A673 (cell line): Measurements from ENCODE around the gene SLC48A1. TPM values are rescaled to one million over a fixed set of nuclear protein-coding genes. Genes with fewer than 3 reads are reported as not detected.

Experiments used
- BruUV-seq: library from RNA; stranded (reverse); fragments of 400-500 nt; replicated peaks from 2 replicates; lab custom pipeline; 2021; lab: Mats Ljungman, UMichigan
- CTCF ChIA-PET: fragments of 300-600 bp; sonication (Branson Sonifier 250); formaldehyde crosslinking; loops from one replicate; lab custom pipeline; 2022; ENCODE audit warnings: antibody characterized with exemption; lab: Charles Lee
- POLR2A ChIA-PET: fragments of 300-600 bp; sonication (Branson Sonifier 250); formaldehyde crosslinking; loops from one replicate; lab custom pipeline; 2022; ENCODE audit warnings: antibody characterized with exemption; ENCODE audit not compliant: low non-redundant PET; lab: Charles Lee
- DNase-seq: peaks from one replicate; pipeline ENCODE4 v3.0.0-alpha.2; 2015; ENCODE audit warnings: low spot score
- H3K27ac ChIP-seq: fragments of 200-600 bp; sonication (generic); 2 replicates; pipeline ENCODE4 v1.5.1; 2016; ENCODE audit warnings: mixed run types, low read depth, mild to moderate bottlenecking, mixed read lengths, antibody characterized with exemption, low read length; ENCODE audit not compliant: poor library complexity, severe bottlenecking
- H3K27me3 ChIP-seq: fragments of 200-600 bp; sonication (generic); replicated peaks from 2 replicates; pipeline ENCODE4 v1.6.1; 2017; ENCODE audit warnings: mixed run types, low read depth, mild to moderate bottlenecking, mixed read lengths, antibody characterized with exemption, low read length; ENCODE audit not compliant: insufficient read depth, poor library complexity
- H3K36me3 ChIP-seq: fragments of 200-600 bp; sonication (generic); 2 replicates; pipeline ENCODE4 v1.6.1; 2016; ENCODE audit warnings: mixed run types, mild to moderate bottlenecking, mixed read lengths, antibody characterized with exemption, low read length; ENCODE audit not compliant: insufficient read depth, poor library complexity, severe bottlenecking
- H3K4me1 ChIP-seq: fragments of 200-600 bp; sonication (generic); 2 replicates; pipeline ENCODE4 v1.6.1; 2017; ENCODE audit warnings: mixed run types, mild to moderate bottlenecking, mixed read lengths, antibody characterized with exemption, low read length; ENCODE audit not compliant: insufficient read depth, poor library complexity, severe bottlenecking
- H3K4me3 ChIP-seq: fragments of 200-600 bp; sonication (generic); 2 replicates; pipeline ENCODE4 v1.5.1; 2016; ENCODE audit warnings: low read depth, mixed run types, mild to moderate bottlenecking, mixed read lengths, low read length; ENCODE audit not compliant: poor library complexity, severe bottlenecking
- H3K9me3 ChIP-seq: fragments of 200-600 bp; sonication (generic); 2 replicates; pipeline ENCODE4 v1.6.1; 2016; ENCODE audit warnings: mixed run types, low read depth, mild to moderate bottlenecking, mixed read lengths, antibody characterized with exemption, low read length; ENCODE audit not compliant: poor library complexity, severe bottlenecking
- CTCF ChIP-seq: fragments of 300-800, 200-600 bp; sonication (generic); conservative IDR thresholded peaks from 2 replicates; pipeline ENCODE4 v1.5.1; 2017; ENCODE audit warnings: low read depth, mild to moderate bottlenecking, antibody characterized with exemption, low read length, moderate library complexity, mixed read lengths
- EZH2 ChIP-seq: fragments of 200-600 bp; sonication (generic); IDR thresholded peaks from 2 replicates; pipeline ENCODE4 v1.6.1; 2017; ENCODE audit warnings: borderline replicate concordance, low read depth, mild to moderate bottlenecking, mixed read lengths, antibody characterized with exemption, low read length; ENCODE audit not compliant: poor library complexity, severe bottlenecking
- intact Hi-C: fragments of 100-400 bp; cut with micrococcal nuclease; formaldehyde crosslinking; loops from one replicate; pipeline ENCODE4 v1.10.0; 2022; ENCODE audit not compliant: unreplicated experiment
- total RNA-seq: library from RNA; stranded (reverse); gene quantifications from 2 replicates; pipeline ENCODE4 v1.2.3, GENCODE V29; 2021

The SLC48A1 gene
- total RNA-seq, 1 experiment from 2014 or later, result 39.3 TPM

- no peak for TF ChIP-seq EZH2
- peak; percentile 96 for TF ChIP-seq CTCF
- no TSS peak for BruUV-seq
- POLR2A ChIA-PET, result no interaction called here
- Histone ChIP-seq H3K27ac (no peak overlapping the region), H3K36me3 (peaks cover 24% of the 10 kb centered on the region), H3K9me3 (no peaks in the 10 kb centered on the region), H3K4me1 (peaks cover 35% of the 10 kb centered on the region), H3K4me3 (no peak overlapping the region), H3K27me3 (no peaks in the 10 kb centered on the region)
- intact Hi-C loops, result loop anchor here (1.0 to 5.0 kb wide), 4 partner anchors 37 to 127 kb away; no protein-coding TSS in a partner anchor
- DNase-seq, result peak; percentile 91
- CTCF ChIA-PET, result interaction anchor here (0.8 to 1.3 kb wide), 5 partner anchors 9 to 64 kb away, joined by 3 to 5 read pairs (median 4); no protein-coding TSS in a partner anchor
Measured at GRCh38 chr12:47779301-47779942, 6.4 kb downstream of the SLC48A1 start.

- BruUV-seq, result no TSS peak
- TF ChIP-seq CTCF (no peak), EZH2 (no peak)
- Histone ChIP-seq H3K27me3 (no peaks in the 10 kb centered on the region), H3K4me3 (no peak overlapping the region), H3K27ac (no peak overlapping the region), H3K9me3 (no peaks in the 10 kb centered on the region), H3K36me3 (peaks cover 29% of the 10 kb centered on the region), H3K4me1 (peaks cover 29% of the 10 kb centered on the region)
- intact Hi-C loops, result loop anchor here (1.0 to 5.0 kb wide), 4 partner anchors 38 to 128 kb away; no protein-coding TSS in a partner anchor
- CTCF ChIA-PET, result interaction anchor here (0.6 to 1.3 kb wide), 5 partner anchors 8 to 65 kb away, joined by 3 to 5 read pairs (median 4); no protein-coding TSS in a partner anchor
- POLR2A ChIA-PET, result interaction anchor here (0.7 kb wide), 1 partner anchor 41 kb away, joined by 3 read pairs; no protein-coding TSS in a partner anchor
- no peak for DNase-seq
Measured at GRCh38 chr12:47779943-47780504, 7.0 kb downstream of the SLC48A1 start.

GRCh38 chr12:47781479-47782371 is 8.7 kb downstream of the SLC48A1 start:
- Histone ChIP-seq H3K4me1 (peaks cover 12% of the 10 kb centered on the region), H3K27ac (peak overlapping the region; percentile 5), H3K27me3 (no peaks in the 10 kb centered on the region), H3K36me3 (peaks cover 41% of the 10 kb centered on the region), H3K9me3 (no peaks in the 10 kb centered on the region), H3K4me3 (no peak overlapping the region)
- intact Hi-C loops, result no loop called here
- CTCF ChIA-PET, result interaction anchor here (1.9 kb wide), 1 partner anchor 57 kb away, joined by 6 read pairs; no protein-coding TSS in a partner anchor
- no peak for DNase-seq
- POLR2A ChIA-PET, result no interaction called here
- no peak for TF ChIP-seq CTCF
- TF ChIP-seq EZH2, result no peak
- BruUV-seq, result no TSS peak
